NCI-H226 (cell line): ENCODE results near the gene PIF1.

Experiments
- DNase-seq: peaks from one replicate; pipeline ENCODE4 v3.0.0-alpha.2; 2015

Gene PIF1

GRCh38 chr15:64774629-64775493, 50.6 kb downstream of the PIF1 start:
- DNase-seq = no peak

GRCh38 chr15:64774037-64774628, 51.3 kb downstream of the PIF1 start:
- DNase-seq = no peak

GRCh38 chr15:64773606-64774005, 51.8 kb downstream of the PIF1 start:
- no peak for DNase-seq

- DNase-seq = no peak
These were observed 52.5 kb downstream of the PIF1 start for GRCh38 chr15:64772964-64773363.

- DNase-seq = peak; percentile 70
These were observed 53.0 kb downstream of the PIF1 start for GRCh38 chr15:64772488-64772887.

GRCh38 chr15:64770626-64771025, 54.8 kb downstream of the PIF1 start:
- DNase-seq = no peak

GRCh38 chr15:64767203-64767602, 58.2 kb downstream of the PIF1 start:
- no peak for DNase-seq

- DNase-seq = no peak
These were observed 59.4 kb downstream of the PIF1 start for GRCh38 chr15:64766058-64766457.
